ENCODE data around the gene SLCO2A1.

DNA sequence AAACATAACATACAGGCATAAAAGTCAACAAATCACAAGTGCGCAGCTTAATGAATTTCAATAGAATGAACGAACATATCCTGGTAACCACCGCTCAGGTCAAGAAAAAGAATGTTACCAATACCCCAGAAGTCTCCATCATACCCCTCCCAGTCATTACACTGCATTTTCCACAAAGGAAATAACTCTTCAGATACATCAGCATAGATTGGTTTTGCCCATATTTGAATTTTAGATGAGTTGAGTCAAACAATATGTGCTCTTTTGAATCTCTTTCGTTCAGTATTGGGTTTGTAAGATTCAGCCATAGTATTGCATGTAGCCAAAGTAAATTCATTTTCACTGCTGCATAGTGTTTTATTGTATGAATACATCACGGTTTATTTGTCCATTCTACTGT, 127.9 kb downstream of the SLCO2A1 start:
- TF ChIP-seq, protein P1, sequence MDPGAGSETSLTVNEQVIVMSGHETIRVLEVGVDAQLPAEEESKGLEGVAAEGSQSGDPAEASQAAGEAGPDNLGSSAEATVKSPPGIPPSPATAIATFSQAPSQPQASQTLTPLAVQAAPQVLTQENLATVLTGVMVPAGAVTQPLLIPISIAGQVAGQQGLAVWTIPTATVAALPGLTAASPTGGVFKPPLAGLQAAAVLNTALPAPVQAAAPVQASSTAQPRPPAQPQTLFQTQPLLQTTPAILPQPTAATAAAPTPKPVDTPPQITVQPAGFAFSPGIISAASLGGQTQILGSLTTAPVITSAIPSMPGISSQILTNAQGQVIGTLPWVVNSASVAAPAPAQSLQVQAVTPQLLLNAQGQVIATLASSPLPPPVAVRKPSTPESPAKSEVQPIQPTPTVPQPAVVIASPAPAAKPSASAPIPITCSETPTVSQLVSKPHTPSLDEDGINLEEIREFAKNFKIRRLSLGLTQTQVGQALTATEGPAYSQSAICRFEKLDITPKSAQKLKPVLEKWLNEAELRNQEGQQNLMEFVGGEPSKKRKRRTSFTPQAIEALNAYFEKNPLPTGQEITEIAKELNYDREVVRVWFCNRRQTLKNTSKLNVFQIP (CRISPR knock-in tag; IDR thresholded peaks at IDR 0.05; ENCODE audit: borderline replicate concordance, low read depth) = no peak
- TF ChIP-seq ESRRG (CRISPR knock-in tag; IDR thresholded peaks at IDR 0.05) (no peak), CSDC2 (CRISPR knock-in tag; IDR thresholded peaks at IDR 0.05) (no peak), TOX (CRISPR knock-in tag; IDR thresholded peaks at IDR 0.05; ENCODE audit: borderline replicate concordance) (no peak), ISL1 (CRISPR knock-in tag; IDR thresholded peaks at IDR 0.05) (no peak), ZFP30 (CRISPR knock-in tag; IDR thresholded peaks at IDR 0.05) (no peak), ZC3H10 (CRISPR knock-in tag; IDR thresholded peaks at IDR 0.05) (no peak), SNAI2 (CRISPR knock-in tag; IDR thresholded peaks at IDR 0.05) (no peak), BACH2 (CRISPR knock-in tag; IDR thresholded peaks at IDR 0.05; ENCODE audit: borderline replicate concordance) (no peak), ARNTL (CRISPR knock-in tag; IDR thresholded peaks at IDR 0.05; ENCODE audit: borderline replicate concordance, low read depth) (no peak), ZFP3 (CRISPR knock-in tag; IDR thresholded peaks at IDR 0.05) (no peak)
- TF ChIP-seq, protein P2, sequence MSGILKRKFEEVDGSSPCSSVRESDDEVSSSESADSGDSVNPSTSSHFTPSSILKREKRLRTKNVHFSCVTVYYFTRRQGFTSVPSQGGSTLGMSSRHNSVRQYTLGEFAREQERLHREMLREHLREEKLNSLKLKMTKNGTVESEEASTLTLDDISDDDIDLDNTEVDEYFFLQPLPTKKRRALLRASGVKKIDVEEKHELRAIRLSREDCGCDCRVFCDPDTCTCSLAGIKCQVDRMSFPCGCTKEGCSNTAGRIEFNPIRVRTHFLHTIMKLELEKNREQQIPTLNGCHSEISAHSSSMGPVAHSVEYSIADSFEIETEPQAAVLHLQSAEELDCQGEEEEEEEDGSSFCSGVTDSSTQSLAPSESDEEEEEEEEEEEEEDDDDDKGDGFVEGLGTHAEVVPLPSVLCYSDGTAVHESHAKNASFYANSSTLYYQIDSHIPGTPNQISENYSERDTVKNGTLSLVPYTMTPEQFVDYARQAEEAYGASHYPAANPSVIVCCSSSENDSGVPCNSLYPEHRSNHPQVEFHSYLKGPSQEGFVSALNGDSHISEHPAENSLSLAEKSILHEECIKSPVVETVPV (CRISPR knock-in tag; IDR thresholded peaks at IDR 0.05) = no peak
- TF ChIP-seq, protein P3, sequence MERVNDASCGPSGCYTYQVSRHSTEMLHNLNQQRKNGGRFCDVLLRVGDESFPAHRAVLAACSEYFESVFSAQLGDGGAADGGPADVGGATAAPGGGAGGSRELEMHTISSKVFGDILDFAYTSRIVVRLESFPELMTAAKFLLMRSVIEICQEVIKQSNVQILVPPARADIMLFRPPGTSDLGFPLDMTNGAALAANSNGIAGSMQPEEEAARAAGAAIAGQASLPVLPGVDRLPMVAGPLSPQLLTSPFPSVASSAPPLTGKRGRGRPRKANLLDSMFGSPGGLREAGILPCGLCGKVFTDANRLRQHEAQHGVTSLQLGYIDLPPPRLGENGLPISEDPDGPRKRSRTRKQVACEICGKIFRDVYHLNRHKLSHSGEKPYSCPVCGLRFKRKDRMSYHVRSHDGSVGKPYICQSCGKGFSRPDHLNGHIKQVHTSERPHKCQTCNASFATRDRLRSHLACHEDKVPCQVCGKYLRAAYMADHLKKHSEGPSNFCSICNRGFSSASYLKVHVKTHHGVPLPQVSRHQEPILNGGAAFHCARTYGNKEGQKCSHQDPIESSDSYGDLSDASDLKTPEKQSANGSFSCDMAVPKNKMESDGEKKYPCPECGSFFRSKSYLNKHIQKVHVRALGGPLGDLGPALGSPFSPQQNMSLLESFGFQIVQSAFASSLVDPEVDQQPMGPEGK (CRISPR knock-in tag; IDR thresholded peaks at IDR 0.05; ENCODE audit: borderline replicate concordance) = no peak
